LNCAP (cell line): ENCODE measurements around the gene FGFR4.

ENCODE experiments used
- CTCF ChIP-seq: fragments of 450-650 bp; IDR thresholded peaks from 2 replicates; pipeline ENCODE4 v1.5.1; 2017; ENCODE audit warnings: mild to moderate bottlenecking

FGFR4 gene

DNA sequence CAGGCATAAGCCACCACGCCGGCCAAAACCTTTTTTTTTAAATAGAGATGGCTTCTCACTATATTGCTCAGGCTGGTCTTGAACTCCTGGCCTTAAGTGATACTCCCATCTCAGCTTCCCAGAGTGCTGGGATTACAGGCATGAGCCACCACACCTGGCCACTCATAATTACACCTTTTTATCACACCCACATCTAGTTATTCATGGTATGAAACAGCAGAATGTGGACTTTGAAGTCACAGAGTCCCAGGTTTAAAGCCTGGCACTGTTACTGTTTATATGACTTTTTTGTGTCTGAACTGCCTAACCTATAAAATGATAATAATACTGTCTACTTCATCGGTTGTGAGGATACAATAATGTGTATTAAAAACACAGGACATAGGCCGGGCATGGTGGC is 41.1 kb upstream of the FGFR4 start:
- no peak for TF ChIP-seq CTCF

GRCh38 chr5:177049285-177049684 is 37.4 kb upstream of the FGFR4 start:
- TF ChIP-seq CTCF: no peak

GRCh38 chr5:177064500-177065277 is 22.0 kb upstream of the FGFR4 start:
- TF ChIP-seq CTCF: no peak

DNA sequence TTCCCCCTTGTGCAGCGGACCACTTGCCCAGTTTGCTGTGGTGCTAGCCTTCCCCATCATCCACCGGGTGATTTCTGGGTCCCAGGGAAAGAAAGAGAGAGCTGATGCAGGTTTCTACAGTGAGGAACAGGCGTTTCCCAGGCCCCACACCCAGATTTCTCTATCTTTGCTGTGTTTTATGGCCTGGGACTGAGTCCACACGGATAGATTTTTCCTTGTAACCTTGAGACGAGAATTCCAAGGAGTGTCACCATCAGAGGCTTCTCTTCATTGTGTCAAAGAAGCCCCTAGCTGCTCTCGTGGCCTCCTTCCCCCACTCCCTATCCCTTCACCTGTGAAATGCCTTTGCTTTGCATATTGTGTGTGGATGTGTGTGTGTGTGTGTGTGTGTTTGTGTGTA is 21.2 kb upstream of the FGFR4 start:
- TF ChIP-seq CTCF: no peak

DNA sequence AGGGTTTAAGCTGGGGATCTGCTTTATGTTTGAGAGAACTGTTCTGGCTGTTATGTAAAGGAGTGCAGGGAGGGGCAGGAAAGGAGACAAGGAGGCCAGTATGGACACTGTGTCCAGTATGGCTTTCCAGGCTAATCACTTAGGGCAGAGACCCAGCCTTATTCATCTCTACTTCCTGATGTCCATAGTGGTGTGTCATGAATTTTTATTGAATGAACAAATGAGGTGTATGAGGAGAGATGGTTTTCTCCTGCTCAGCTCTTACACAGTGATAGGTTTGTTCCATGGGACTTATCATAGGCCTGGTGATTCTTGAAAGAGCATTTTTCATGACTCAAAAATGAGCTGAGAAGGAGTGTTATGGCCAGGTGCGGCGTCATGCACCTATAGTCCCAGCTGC is 20.5 kb upstream of the FGFR4 start:
- TF ChIP-seq CTCF: no peak

GRCh38 chr5:177067503-177067902 is 19.2 kb upstream of the FGFR4 start:
- TF ChIP-seq CTCF: no peak

- TF ChIP-seq CTCF: no peak
Observed at GRCh38 chr5:177070536-177071191, 16.1 kb upstream of the FGFR4 start.
